GM12891 (cell line): ENCODE data around the gene TK2.

Source experiments
- POLR2A ChIP-seq: IDR thresholded peaks from 2 replicates; pipeline ENCODE4 v1.6.1; 2011; ENCODE audit warnings: low read depth, low read length, control low read depth
- POLR2AphosphoS5 ChIP-seq: IDR thresholded peaks from 2 replicates; pipeline ENCODE4 v1.6.1; 2011; ENCODE audit warnings: low read depth, low read length, control low read depth
- POU2F2 ChIP-seq: IDR thresholded peaks from 2 replicates; pipeline ENCODE4 v1.6.1; 2011; ENCODE audit warnings: low read depth, mild to moderate bottlenecking, control low read depth, low read length, moderate library complexity

- TF ChIP-seq POLR2A (no peak), POLR2AphosphoS5 (no peak), POU2F2 (no peak)
Observed at GRCh38 chr16:66510298-66510697, 39.6 kb downstream of the TK2 start.
